T-helper 17 cell (primary cell): ENCODE data around the gene POU6F2. TPM values are rescaled to one million over a fixed set of nuclear protein-coding genes. Genes with fewer than 3 reads are reported as not detected.

Experiments used
- ATAC-seq: fragments of 150-1000 bp; cut with Tn5 transposase; 2 replicates; pipeline ENCODE4 v1.10.0; 2021; ENCODE audit warnings: mild to moderate bottlenecking, moderate library complexity
- DNase-seq, 3 donors: peaks; one replicate each; pipeline versions ENCODE4 v3.0.0 to v3.0.0-alpha.2; 2020 to 2021
- H3K9me3 ChIP-seq: one replicate; pipeline ENCODE4 v1.7.0; 2013; ENCODE audit warnings: low read length, mild to moderate bottlenecking; ENCODE audit not compliant: control insufficient read depth, poor library complexity, severe bottlenecking
- H3K27ac Mint-ChIP-seq: one replicate; pipeline ENCODE4 v1.8.0; 2022; ENCODE audit warnings: mild to moderate bottlenecking, moderate library complexity, mixed read lengths
- H3K27me3 Mint-ChIP-seq: one replicate; pipeline ENCODE4 v1.8.0; 2022; ENCODE audit warnings: mixed read lengths
- H3K36me3 Mint-ChIP-seq: one replicate; pipeline ENCODE4 v1.8.0; 2022; ENCODE audit warnings: low read depth, mixed read lengths
- H3K4me1 Mint-ChIP-seq: one replicate; pipeline ENCODE4 v1.8.0; 2022; ENCODE audit warnings: mild to moderate bottlenecking, mixed read lengths
- H3K4me3 Mint-ChIP-seq: one replicate; pipeline ENCODE4 v1.8.0; 2022; ENCODE audit warnings: mild to moderate bottlenecking, moderate library complexity, mixed read lengths
- total RNA-seq, 4 donors: library from RNA in 2 of 4; stranded (reverse) in 2 of 4; gene quantifications; one replicate each; pipeline ENCODE4 v1.2.3 and lab custom pipeline; 2022 to 2026

The POU6F2 gene
- total RNA-seq, 2 donors from 2014 or later, result 0.29 TPM; not detected in 1

DNA sequence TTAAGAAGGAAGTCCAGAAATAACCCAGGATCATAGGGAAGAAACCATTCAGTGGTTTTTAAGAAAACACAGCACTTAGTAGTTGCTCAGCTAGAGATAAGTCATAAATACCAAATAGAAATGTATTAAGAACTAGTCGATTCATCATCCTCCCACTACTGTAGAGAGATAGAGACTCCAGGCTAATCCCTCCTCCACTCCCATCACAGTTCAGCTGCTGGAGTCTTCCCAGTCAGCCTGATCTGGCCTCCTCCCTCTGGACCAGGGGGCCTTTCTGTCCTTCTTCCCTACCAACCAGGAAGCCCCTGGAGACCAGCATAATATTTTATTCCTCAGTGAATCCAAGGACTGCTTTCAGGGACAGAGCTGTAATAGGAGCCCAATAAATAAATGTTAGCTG lies 294.4 kb downstream of the POU6F2 start:
- peaks cover 19% of the 10 kb centered on the region for H3K27me3 Mint-ChIP-seq
- no peaks in the 10 kb centered on the region for H3K4me1 Mint-ChIP-seq
- peaks cover 2% of the 10 kb centered on the region for H3K36me3 Mint-ChIP-seq
- DNase-seq (no peak), ATAC-seq (no peak)
- H3K9me3 ChIP-seq, result no peaks in the 10 kb centered on the region
- H3K27ac Mint-ChIP-seq, result no peak overlapping the region
- H3K4me3 Mint-ChIP-seq, result no peak overlapping the region

DNA sequence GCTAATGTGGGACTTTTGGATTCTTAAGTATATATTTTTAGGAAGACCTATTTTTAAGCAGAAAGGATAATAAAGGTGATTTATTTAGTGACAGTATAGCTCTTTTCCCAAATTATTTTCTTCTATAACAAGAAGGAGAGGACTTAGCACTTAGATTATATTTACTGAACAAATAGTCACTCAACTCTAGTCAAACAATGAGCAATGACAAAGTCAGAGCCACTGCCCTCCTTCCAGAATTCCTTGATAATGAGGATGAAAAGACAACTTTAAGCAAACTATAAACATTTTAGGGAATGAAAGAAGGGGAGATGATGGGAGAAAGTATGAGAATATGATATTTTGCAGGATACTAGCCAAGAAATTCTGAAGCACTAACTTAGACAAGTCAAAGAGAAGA lies 295.0 kb downstream of the POU6F2 start:
- ATAC-seq (no peak), DNase-seq (no peak)
- Mint-ChIP-seq H3K4me1 (no peaks in the 10 kb centered on the region), H3K36me3 (peaks cover 2% of the 10 kb centered on the region), H3K27me3 (peaks cover 18% of the 10 kb centered on the region), H3K4me3 (no peak overlapping the region), H3K27ac (no peak overlapping the region)
- H3K9me3 ChIP-seq, result no peaks in the 10 kb centered on the region

DNA sequence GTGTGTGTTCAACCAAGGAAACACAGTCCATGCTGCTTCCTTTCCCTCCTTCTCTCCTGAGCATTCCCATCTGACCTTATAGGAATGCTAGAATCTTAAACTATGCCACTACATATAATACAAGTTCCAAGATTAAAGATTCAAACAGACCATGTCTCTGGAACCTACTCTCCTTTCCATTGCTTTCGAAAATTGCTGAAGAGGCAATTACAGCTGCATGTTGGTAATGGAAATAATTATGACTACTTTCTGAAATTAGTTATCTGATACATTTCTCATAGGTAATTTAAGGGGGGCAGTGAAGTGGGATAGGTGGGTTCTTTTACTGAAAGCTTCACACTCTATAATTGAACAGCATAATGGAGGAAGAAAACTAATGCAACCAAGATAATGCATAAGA lies 302.6 kb downstream of the POU6F2 start:
- Mint-ChIP-seq H3K4me3 (no peak overlapping the region), H3K4me1 (no peaks in the 10 kb centered on the region), H3K27ac (no peak overlapping the region), H3K27me3 (peaks cover 6% of the 10 kb centered on the region), H3K36me3 (no peaks in the 10 kb centered on the region)
- ATAC-seq, result no peak
- no peaks in the 10 kb centered on the region for H3K9me3 ChIP-seq
- no peak for DNase-seq

DNA sequence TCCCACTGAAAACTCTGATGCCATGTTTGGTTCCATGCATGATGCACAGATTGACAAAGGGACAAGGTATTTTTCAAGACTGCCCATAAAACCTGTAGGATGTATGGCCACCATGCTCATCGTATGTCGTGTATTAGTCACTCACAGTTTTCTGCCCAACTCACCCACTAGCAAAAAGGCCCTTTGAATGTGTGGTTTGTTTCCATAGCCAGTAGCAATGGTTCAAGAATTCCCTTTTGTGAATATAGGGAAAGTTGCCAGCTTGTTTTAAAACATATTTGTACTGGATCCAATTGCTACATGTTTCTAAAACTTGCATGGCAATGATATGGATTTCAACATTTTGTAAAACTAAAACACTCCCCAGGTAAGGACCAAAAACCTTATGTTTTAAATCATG lies 307.5 kb downstream of the POU6F2 start:
- peaks cover 16% of the 10 kb centered on the region for H3K27me3 Mint-ChIP-seq
- DNase-seq (no peak), ATAC-seq (no peak)
- no peaks in the 10 kb centered on the region for H3K4me1 Mint-ChIP-seq
- H3K4me3 Mint-ChIP-seq, result no peak overlapping the region
- no peaks in the 10 kb centered on the region for H3K9me3 ChIP-seq
- H3K36me3 Mint-ChIP-seq, result no peaks in the 10 kb centered on the region
- H3K27ac Mint-ChIP-seq, result no peak overlapping the region

DNA sequence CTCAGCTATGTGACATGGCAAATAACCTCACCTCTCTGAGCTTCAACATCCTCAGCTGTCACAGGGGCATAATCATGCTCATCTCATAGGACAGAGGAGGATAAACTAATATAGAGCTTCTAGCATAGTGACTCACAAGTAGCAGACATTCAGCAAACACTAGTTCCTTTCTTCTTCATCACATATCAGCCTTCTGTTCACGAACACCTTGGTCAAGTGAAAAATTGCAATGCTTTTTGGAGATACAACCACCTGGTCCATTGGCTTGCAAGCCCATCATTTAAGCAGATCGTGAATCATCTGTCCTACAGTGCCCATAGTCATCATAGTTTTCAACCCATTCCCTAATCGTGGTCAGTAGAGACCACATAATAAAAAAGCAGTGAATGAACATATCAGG lies 310.6 kb downstream of the POU6F2 start:
- no peaks in the 10 kb centered on the region for H3K36me3 Mint-ChIP-seq
- no peak overlapping the region for H3K4me3 Mint-ChIP-seq
- no peaks in the 10 kb centered on the region for H3K4me1 Mint-ChIP-seq
- DNase-seq (no peak), ATAC-seq (no peak)
- H3K27ac Mint-ChIP-seq, result no peak overlapping the region
- peaks cover 22% of the 10 kb centered on the region for H3K27me3 Mint-ChIP-seq
- no peaks in the 10 kb centered on the region for H3K9me3 ChIP-seq

DNA sequence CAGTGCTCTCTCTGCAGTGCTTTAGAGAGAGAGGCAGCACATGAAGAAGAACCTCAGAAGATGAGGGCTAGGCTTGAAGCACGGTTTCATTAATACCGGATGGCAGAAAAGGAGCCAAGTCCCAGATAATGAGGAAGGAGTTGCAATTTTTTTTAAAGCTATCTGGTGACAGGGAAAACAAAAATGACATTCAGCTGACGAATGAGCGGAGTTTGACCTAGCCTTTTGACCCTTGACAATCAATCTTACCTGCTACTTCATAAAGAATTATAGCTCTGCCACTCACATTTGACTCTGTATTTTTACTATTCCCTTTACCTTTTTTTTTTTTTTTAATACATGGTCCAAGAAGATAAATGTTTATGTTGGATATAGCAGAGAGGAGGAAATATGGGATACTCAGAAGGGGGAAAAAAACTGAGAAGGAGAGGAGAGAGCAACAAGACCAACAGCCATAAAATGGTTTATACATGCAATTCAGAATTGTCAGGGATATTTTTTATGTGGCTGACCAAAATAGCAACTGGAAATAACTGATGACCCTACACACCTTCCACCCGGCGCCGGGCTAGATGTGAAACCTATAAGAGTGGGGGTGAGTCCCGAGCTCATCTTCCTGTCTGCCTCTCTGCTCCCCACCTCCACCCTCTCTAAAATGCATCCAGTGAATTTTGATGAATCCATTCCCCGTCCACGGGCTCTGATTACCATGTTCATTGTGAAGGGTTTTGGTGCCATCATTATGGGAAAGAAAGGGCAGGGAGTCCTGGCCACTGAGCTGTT lies 314.1 kb downstream of the POU6F2 start:
- Mint-ChIP-seq H3K36me3 (no peaks in the 10 kb centered on the region), H3K4me1 (no peaks in the 10 kb centered on the region), H3K4me3 (no peak overlapping the region), H3K27me3 (peaks cover 9% of the 10 kb centered on the region), H3K27ac (no peak overlapping the region)
- no peak for DNase-seq
- no peaks in the 10 kb centered on the region for H3K9me3 ChIP-seq
- no peak for ATAC-seq

DNA sequence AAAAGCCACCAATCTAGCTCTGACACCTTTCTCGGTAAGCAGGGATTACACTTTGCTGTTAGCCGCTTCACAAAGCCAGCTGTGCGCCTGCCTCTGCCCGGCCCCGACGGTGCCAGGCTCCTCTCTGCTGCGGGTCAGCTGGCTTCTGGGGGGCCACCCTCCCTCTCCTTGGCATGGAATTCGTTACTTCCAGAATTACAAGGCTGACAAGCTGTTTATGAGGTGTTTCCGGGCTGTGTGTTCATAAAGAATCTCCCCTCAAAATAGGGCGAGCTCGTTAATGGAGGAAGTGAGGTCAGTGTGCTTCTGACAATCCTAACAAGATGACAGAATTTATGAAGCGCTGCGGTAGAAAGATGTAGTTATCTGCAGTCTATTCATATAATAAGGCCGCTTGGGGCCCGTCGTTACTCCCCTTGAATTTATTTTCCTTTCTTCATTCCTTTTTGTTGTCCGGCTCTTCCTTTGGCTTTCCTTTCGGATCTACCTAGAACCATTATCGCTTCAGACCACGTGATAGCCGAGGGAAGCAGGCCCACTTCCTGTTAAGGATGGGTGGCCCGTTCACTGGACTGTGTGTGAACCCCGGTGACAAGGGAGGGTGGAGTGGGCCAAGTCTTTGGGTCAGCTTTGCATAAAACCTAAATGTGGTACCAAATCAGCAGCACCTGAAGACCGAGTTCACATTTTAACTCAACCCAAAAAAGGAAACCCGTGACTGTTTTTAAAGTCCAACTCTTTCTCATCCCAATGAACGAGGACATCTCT lies 315.5 kb downstream of the POU6F2 start:
- Mint-ChIP-seq H3K4me1 (no peaks in the 10 kb centered on the region), H3K36me3 (no peaks in the 10 kb centered on the region)

DNA sequence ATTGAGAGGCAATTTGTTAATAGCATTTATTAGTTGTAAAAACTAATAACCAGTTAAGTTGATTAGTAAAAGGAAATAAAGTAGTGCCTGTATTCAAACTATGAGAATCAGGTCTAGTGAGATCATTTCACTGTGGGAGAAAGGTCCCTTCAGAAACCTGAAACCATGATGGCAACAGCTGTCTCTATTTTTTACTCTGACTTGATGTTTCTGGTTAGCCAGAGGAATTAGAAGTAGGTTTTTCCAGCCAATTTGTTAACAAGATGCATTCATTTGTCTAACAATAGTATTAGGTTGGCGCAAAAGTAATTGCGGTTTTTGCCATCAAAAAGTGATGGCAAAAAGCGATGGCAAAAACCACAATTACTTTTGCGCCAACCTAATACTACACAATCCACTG lies 316.3 kb downstream of the POU6F2 start:
- Mint-ChIP-seq H3K4me3 (no peak overlapping the region), H3K4me1 (no peaks in the 10 kb centered on the region), H3K36me3 (no peaks in the 10 kb centered on the region), H3K27ac (no peak overlapping the region), H3K27me3 (peaks cover 9% of the 10 kb centered on the region)
- no peak for DNase-seq
- no peak for ATAC-seq
- H3K9me3 ChIP-seq, result no peaks in the 10 kb centered on the region

More for the DNA sequence above, 315.5 kb downstream of the POU6F2 start:
- no peaks in the 10 kb centered on the region for H3K9me3 ChIP-seq
- ATAC-seq (no peak), DNase-seq (no peak)
- peaks cover 9% of the 10 kb centered on the region for H3K27me3 Mint-ChIP-seq
- H3K27ac Mint-ChIP-seq, result no peak overlapping the region
- no peak overlapping the region for H3K4me3 Mint-ChIP-seq

DNA sequence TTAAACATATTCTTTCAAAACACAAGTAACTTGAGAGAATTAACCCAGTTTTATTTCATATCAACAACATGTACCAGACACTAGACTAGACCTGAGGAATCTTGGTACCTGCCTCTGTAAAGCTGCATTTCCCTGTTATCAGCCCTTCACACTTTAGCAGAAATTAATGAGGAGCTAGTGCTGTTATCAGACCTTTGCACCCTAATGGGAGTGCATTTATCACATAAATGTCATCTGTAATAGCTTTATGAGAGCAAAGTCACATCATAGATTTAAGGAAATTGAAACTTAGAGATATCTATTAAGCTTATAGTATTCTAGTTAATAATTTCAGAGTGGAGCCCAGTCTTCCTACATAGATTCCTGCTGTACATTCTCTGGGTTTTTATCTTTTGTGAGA lies 318.1 kb downstream of the POU6F2 start:
- H3K9me3 ChIP-seq, result no peaks in the 10 kb centered on the region
- Mint-ChIP-seq H3K27me3 (peaks cover 5% of the 10 kb centered on the region), H3K36me3 (no peaks in the 10 kb centered on the region), H3K27ac (no peak overlapping the region), H3K4me3 (no peak overlapping the region), H3K4me1 (no peaks in the 10 kb centered on the region)
- no peak for ATAC-seq
- no peak for DNase-seq

DNA sequence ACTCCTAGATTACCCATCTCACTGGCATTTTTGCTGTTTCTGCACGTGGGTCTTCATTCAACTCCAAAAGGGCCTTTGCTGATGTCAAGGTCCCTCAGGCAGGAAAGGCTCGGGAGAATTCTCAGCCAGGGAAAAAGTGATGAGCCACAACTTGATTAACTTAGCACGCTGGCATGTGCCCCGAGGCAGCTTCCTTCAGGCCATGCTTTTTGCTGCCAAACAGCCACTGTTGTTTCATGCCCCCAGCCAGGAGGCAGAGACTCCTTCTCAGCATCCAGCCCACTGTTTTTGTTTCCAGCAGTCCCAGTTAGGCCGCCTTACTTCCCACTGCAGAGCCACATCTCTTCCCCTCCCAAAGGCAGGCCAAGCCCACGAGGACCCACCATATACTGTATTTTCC lies 322.0 kb downstream of the POU6F2 start:
- no peak for ATAC-seq
- H3K27me3 Mint-ChIP-seq, result peaks cover 11% of the 10 kb centered on the region

DNA sequence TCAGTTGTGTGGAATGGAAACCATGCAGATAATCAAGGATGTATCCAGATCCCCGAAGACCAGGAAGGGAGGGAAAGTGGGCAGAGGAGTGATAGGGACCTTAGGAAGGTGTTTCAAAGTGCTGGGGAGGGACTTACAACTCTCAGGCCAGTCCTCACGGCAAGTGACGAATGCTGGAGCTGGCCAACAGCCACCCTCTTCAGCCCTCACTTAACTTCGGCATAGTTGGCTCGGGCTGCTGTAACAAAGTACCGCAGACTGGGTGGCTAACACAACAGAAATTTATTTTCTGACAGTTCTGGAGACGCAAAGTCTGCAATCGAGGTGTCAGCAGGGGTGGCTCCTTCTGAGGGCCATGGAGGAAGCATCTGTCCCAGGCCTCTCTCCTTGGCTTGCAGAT lies 322.6 kb downstream of the POU6F2 start:
- H3K4me1 Mint-ChIP-seq, result no peaks in the 10 kb centered on the region
- H3K36me3 Mint-ChIP-seq, result no peaks in the 10 kb centered on the region
- H3K27ac Mint-ChIP-seq, result no peak overlapping the region
- H3K4me3 Mint-ChIP-seq, result no peak overlapping the region
- DNase-seq (no peak), ATAC-seq (no peak)
- H3K9me3 ChIP-seq, result no peaks in the 10 kb centered on the region
- peaks cover 11% of the 10 kb centered on the region for H3K27me3 Mint-ChIP-seq

More for the DNA sequence above, 322.0 kb downstream of the POU6F2 start:
- no peak for DNase-seq
- H3K4me3 Mint-ChIP-seq, result no peak overlapping the region
- no peaks in the 10 kb centered on the region for H3K36me3 Mint-ChIP-seq
- H3K27ac Mint-ChIP-seq, result no peak overlapping the region
- H3K4me1 Mint-ChIP-seq, result no peaks in the 10 kb centered on the region
- H3K9me3 ChIP-seq, result no peaks in the 10 kb centered on the region

DNA sequence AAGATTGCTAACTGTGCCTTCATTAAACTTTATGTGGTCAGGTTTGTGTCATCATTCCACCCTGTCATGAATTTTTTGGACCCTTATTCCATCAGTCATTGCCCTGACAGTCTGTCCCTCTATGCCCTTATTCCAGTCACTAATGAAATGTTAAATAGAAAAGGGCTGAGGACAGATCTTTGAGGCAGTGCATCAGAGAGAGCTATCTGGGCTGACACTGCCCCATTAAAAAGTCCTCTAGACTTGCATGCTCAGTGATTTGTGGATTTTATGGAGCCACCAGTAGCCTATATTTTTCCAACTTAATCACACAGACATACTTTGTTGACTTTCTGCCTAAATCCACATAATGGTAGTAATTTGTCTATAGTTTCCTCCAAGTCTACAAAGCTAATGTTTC lies 323.8 kb downstream of the POU6F2 start:
- Mint-ChIP-seq H3K36me3 (no peaks in the 10 kb centered on the region), H3K4me1 (no peaks in the 10 kb centered on the region), H3K27me3 (peaks cover 17% of the 10 kb centered on the region), H3K4me3 (no peak overlapping the region), H3K27ac (no peak overlapping the region)
- DNase-seq, result no peak
- ATAC-seq, result no peak
- no peaks in the 10 kb centered on the region for H3K9me3 ChIP-seq

DNA sequence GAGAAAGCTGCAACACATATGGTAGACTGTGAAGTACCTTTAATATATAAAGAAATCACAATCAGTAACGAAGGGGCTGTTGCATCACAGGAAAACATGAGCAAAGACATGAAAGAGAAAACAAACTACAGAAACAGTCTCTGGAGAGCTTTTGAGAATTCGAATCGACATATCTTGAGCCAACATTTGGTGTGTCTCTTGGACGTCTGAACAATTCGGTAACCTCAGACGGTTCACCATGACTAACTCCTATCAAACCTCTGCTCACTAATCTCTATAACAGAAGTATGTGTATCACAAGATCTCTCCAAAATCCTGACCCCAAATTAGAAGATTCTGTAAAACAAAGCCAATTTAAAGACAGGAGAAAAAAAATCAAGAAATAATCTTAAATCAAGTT lies 326.5 kb downstream of the POU6F2 start:
- H3K4me3 Mint-ChIP-seq, result no peak overlapping the region
- no peaks in the 10 kb centered on the region for H3K36me3 Mint-ChIP-seq
- no peaks in the 10 kb centered on the region for H3K9me3 ChIP-seq
- H3K4me1 Mint-ChIP-seq, result no peaks in the 10 kb centered on the region
- no peak for DNase-seq
- peaks cover 17% of the 10 kb centered on the region for H3K27me3 Mint-ChIP-seq
- no peak overlapping the region for H3K27ac Mint-ChIP-seq
- no peak for ATAC-seq
